NCI-H146 (cell line): Measurements from ENCODE around the gene ACTR2.

ENCODE experiments used
- DNase-seq: peaks from one replicate; lab custom pipeline; 2025; lab: John Stamatoyannopoulos, UW

The ACTR2 gene

DNA sequence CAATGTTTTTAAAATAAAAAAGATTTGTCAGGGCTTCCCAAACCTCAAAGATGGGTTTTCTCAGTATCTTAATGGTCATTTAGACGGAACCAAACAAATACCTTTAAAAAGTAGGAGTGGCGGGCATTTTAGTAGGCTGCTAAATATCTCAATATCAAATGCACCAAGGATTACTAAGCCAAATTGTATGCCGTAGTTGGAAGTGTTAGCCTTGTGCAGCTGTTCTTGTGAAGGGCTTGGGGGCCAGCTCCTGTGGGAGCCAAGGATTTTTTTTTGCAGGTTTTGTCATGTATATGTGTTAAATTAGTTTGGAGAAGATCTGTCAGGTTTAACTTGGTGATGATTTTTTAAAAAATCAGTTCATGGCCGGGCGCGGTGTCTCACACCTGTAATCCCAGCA lies 52.1 kb downstream of the ACTR2 start:
- DNase-seq: no peak

DNA sequence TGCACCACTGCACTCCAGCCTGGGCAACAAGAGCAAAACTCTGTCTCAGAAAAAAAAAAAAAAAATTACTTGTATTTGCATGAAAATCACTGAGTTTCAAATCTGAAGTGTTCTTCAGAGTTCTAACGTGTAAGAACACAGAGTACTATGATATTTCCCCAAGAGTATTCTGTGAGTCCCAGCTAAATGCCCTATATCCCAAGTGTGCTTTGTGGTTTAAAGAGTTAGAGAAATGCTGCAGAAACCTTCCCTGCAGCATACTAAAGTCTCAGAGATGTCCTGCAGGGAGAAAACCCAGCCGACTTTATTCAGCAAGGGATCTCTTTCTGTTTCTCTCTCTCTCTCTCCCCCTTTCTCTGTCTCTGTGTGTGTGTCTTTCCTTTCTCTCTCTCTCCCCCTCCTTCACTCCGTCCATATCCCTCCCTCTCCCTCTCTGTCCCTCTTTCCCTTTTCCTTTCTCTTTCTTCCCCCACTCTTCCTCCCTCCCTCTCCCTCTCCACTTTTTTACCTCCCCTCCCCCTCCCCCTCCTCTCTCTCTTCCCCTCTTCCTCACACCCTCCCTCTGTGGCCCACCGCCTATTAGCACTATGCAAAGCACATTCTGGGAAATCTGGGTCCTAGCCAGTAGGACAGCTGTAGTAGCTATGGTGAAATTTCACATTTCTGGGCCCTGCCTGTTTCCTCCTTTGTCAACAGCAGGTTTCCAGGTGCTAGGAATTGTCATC lies 54.2 kb downstream of the ACTR2 start:
- no peak for DNase-seq

DNA sequence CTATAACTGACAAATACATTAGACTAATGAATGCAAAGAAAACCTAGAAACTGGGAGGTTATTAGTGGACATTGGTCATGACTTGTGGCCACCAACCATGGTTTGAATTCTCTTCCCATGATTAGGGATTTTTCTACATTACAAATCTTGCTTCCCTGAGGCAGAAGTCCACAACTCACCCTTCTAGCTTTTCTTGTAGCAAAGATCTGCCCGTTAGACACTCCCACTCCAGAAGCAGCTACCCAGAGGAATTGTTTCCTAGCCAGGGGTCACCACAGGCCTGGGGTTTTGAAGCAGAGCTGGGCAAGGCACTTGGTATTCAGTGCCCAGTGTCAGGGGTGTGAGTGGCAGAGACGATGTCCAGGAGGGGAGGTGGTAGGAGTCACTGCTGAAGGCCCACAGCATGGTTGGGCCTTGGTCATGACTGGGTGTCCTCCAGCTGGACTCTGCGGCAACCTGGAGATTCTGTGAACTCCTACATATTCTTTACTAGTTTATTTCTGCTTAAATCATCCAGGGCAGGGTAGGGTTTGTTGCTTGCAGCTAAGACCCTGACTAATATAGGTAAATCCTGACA lies 54.9 kb downstream of the ACTR2 start:
- DNase-seq: no peak

DNA sequence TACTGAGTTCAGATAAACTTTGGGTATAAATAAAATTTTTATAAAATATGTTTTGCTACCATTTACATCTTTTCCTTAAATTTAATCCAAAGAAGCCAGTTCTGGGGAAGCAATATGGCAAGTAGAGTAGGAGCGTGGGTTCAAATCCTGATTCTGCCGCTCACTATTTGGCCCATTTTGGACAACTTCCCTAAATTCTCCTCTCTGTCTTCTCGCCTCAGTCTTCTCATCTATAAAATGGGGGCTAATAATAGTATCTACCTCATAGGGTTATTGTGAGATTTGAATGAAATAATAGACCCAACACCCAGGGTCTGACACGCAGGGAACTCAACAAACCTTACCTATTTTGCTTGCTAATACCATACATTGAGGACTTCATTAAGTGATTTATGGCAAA lies 59.7 kb downstream of the ACTR2 start:
- no peak for DNase-seq

DNA sequence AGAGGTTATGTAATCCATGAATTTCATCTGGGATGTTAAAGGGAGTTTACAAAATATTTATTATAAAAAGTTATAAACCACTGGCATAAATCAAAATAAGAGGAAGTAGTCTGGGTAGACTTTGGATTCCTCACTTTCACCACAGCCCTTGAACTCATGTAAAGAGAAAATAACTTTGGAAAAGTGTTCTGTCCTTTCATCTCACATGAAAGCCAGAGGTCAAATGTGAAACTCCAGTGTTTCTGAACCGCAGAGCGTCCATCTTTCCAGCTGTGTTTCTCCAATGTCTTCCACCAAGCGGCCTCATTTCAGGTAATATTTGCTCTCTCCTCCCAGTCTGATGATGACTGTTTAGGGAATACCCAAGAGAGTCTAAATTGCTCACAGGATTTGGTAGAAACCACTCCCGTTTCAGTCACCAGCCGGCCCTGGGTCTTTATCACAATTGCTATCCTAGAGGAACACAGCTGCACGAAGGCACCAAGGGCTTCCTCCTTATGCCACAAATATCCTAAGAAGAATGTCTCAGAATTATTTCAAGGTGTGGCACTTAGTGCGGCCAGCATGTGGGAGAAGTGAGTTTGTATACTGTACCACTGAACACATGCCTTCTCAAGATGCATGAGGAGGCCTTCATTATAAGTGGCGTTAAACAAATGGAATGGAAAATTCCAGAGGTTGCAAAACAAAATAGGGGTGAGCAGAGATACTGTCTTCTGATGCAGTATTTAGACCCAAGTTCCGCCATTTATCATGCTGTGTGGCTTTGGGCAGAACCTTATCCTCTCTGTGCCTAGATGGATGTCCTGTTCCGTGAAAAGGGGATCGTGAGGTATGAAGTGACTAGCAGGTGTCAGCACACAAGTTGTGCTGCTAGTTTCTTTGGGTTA lies 63.8 kb downstream of the ACTR2 start:
- no peak for DNase-seq

DNA sequence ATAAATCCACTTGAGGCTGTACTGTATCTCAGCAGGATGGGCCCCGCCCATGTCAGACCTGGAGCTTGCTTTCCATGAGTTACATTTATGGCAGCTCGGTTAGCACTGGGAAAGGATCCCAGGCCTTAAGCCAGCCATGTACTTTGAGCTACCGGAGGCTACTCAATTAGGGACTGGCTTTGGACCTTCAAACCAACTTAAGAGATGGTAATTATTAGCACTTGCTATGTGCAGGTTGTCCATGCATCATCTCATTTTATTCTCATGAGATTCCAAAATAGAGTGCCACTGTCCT lies 64.4 kb downstream of the ACTR2 start:
- no peak for DNase-seq

DNA sequence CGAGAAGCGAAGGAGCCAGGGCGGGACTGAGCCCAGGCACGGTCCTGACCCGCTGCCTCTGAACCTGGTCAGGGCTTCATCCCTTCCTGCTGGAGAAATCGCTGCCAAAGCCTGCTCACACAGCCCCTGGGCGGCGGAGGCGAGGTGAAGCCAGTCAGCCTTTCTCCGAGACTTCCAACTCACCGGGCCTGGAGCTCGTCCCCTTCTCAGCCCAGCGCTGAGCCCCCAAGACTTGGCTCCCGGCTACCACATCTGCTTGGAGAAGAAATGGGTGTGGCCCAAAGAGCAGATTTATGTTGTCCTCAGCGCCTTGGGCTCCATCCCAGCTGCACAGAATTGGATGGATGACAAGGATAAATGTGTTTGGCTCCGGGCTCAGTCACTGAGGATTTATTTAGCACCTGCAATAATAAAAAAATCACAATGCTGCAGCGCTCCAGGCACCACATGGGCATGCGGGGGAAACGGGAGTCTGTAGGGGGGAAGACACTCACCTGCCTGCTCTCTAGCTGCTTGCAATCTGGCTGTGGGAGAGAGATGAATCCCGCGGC lies 64.9 kb downstream of the ACTR2 start:
- no peak for DNase-seq

DNA sequence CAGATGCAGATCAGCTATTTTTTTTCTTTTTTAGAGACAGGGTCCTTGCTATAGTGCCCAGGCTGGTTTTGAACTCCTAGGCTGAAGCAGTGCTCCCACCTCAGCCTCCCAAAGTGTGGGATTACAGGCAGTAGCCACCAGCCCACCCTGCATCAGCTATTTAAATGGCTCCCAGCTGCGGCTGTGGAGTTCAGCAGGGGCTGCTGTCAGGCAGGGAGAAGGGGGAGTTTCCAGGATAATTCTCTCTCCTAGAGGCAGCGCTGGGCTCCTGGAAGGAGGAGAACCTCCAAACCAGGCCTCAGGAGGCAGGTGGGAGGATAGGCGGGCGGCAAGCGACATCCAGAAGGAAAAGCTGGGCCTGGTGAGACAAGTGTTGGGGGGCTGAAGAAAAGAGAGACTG lies 65.7 kb downstream of the ACTR2 start:
- no peak for DNase-seq

DNA sequence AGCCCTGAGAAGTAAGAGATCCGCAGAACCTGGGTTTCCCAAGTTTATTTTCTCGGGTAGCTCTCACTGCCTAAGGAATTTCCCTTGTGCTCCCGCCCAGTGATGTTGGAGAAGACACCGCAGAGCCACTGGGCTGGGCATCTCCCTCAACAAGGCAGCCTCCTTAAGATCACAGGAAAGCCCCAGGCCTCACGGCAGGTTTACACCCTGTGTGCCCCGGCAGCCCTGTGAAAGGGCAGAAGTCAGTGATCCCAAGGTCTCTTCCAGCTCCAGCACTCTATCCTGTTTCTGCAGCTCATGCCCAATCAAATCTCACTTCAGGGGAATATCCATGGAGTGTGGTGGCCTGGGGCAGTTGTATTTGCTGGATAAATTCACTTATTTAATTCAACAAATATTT lies 66.5 kb downstream of the ACTR2 start:
- no peak for DNase-seq

DNA sequence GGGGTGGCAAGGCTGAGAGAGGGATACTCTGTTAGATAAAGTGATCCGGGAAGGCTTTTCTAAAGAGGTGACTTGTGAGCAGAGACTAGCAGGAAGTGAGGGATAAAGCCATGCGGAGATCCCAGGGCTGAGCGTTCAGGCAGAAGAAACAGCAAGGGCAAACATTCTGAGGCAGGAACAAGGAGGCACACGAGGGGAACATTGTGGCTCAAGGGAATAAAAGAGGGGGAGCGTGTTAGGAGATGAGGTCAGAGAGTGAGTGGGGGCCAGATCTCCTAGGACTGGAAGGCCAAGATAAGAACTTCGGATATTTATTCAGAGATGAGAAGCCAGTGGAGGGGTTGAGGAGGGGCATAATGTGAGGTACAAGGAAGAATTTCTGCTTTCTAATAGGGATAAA lies 67.1 kb downstream of the ACTR2 start:
- DNase-seq: no peak

DNA sequence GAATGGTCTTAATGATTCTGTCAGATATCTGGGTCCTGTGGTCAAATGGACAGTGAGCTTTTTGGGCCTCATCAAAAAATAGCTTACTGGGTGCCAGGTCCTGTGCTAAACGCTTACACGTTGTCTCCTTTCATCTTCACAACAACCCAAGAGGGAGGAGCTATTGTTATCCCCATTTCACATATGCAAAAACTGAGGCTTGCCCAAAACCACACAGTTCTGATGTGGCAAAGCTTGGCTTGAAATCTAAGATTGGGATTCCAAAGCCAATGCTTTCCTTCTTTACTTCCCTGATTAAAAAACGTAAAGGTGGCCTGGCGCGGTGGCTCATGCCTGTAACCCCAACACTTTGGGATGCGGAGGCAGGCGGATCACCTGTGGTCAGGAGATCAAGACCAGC lies 69.3 kb downstream of the ACTR2 start:
- DNase-seq: no peak

DNA sequence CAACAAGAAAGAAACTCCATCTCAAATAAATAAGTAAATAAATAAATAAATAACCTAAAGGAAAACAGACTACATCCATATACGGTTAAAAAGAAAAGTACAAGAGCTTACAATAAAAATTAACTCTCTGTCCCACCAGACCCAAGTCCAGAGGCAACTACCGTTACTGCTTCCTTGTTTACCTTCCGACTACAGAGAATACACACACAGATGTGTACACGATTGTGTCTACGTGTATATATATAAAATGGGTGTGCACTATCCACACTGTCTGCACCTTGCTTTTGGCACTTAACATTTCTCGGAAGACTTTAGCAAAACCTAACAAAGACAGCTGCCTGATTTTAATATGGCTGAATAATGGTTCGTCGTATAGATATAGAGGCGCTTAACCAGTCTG lies 69.9 kb downstream of the ACTR2 start:
- DNase-seq: no peak

DNA sequence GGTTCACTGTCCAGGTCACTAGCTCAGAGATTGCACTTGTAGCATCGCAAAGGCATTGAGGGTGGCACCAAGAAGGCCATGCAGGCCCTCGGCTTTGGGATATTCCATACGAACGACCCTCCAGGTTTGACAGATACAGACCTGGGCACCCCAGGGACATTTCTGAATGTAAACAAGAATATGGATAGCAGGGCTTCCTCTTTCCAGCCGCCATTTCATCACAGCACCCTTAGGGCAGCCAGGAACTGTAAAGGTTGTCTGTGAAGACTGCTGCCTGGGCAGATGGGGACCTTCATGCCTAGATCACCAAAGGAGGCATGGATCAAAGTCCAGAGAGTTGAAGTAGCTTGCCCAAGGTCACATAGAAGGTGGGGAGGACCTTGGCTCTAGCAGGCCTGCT lies 70.5 kb downstream of the ACTR2 start:
- DNase-seq: no peak

DNA sequence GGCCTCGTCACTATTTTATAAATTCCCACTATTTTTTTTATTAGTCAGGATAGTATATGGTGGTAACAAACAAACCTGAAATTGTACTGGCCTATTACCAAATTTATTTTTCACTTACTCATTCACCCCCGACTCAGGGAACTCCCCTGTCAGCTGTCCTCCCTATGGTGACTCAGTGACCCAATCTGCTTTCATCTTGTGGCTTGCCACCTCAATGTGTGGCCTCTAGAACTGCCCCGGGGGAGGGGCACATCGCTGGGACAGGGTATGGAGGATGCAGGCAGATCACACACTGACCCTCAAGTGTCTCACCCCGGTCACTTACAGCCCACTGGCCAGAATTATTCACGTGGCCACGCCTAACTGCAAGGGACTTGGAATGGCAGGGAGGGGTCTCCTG lies 71.6 kb downstream of the ACTR2 start:
- DNase-seq: no peak

DNA sequence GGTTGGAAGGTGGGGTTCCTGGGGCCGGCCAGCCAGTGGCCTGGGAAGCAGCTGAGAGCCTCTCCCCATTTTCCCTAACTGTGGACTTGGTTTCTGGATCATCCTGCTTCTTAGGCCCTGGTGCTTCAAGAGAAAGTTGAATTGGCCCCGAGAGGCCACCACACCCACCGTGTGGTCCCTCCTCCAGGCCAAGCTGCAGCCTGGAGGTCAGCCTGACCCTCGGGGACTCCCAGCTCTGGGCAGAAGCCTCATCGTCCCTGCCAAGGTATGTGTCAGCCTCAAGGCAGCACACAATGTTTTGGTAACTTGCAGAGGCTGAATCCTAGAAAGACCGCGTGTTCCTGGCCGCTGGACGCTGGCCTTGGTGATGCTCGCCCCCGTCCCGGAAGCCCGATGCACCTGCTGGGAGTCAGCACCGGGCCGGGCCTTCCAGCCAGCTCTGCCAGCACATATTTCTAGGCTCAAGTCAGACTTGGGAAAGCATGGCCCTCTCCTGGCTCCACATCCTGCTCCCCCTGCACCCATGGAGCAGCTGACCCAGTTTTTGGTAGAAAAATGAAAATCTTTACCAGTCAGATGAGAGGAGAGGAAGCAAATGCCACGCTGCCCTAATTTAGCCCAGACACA lies 72.6 kb downstream of the ACTR2 start:
- DNase-seq: no peak

DNA sequence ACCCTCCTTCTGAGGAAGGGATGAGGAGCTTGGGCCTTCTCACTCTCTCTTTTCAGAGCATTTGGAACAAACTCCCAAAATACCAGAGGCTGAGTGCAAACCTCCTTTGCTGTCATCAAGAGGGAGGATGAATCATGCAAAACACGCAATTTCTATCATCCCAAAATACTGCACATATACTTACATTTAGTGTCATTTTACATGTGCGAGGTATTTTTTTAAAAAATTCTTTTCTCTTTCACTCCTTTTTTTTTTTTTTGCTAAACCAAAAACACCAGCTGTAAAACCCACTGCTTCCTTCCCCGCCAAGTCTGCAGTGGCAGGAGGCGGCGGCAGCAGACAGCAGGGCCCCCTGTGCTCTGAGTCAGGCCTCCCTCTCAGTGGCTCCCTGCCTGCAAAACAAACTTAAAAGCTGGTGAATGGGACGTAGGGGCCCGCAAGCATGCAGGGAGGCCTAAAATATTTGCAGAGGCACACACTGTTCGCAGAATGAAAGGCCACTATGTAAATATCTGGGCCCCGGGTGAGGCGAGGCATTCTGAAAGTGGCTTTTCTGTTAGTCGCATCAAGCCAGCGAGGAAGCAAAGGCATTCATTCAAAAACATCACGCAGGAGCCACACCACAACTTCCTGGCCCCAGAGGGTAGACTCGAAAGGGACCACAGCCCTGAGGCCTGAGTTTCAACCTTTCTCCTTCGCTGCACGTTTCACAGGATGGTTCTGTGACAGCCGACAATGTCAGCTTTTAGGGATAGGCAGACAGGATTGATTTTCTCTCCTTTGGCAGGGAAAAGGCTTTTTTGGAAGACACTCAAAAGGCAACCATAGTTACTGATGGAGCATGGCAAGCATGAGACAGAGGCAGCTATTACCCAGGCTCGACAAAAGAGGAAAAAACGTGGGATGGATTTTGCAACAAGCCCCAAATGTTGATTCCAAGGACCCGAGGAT lies 73.4 kb downstream of the ACTR2 start:
- DNase-seq: peak; percentile 66

DNA sequence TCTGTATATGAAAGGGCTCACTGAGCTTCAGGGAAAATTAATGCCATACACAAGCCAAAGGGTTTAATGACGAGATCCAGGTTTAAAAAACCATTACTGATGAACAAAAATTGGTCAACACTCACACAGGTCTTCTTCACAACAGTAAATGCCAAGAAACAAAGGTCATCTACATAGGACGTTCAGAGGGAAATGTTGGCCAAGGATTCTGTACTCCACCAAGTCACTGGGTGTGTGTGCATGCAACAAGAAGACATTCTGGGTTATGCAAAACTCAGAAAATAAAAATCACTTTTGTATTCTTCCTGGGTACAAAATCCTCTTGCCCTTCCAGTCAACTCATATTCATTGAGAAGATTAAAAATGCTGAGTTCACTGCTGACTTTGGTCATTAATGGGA lies 78.3 kb downstream of the ACTR2 start:
- DNase-seq: no peak

DNA sequence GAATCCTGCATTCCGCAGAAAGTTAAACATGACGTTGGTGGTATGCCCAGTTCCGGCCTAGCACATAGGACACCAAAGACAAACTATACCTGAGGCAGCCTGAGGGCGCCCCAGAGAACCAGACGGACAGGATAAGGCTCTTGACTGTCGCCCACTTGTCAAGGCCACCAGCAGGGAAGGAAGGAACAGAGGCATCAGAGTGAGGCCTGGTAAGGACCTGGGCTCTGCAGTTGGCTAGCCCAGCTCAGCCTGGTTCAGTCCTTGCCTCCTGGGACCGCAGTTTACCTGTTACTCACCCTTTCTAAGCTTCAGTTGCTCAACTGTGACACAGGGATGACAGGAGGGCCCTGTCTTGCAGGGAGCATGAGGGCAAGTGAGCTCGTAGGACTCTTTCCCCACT lies 82.1 kb downstream of the ACTR2 start:
- DNase-seq: no peak

DNA sequence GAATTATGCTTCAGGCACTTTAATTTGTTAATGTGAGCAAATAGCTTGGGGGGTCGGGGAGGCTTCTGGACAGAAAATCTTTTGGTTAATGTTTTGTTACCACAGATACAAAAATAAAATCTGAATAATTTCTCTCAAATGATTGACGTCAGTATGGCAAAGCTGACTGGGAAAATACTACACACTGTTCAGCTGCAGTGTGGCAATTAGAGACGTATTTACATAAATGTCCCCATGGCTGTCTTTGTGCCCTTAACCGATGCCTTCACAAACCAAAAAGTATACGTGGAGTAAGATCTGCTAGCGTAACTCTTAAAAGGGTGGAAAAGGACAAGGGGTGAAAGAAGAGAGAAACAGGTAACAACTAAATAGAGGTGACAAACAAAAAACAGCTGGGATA lies 83.4 kb downstream of the ACTR2 start:
- peak; percentile 52 for DNase-seq

DNA sequence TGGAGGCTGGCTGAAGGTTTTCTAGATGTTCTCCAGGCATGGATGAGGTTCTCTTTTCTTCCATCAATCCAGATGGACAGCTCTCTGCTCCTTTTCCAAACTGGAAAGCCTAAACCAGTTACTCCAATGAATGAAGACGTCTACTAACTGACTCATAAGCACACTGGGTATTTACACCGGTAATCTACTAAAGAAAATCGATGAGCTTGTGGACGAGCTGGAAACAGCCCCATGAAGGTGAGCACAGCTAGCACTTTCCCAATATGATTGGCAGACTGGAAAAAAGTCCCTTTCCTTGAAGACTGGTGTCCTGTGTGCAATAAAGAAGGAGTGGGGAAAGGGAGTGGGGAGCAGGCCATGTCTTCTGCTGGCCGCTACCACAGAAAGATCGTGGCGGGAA lies 84.0 kb downstream of the ACTR2 start:
- no peak for DNase-seq

DNA sequence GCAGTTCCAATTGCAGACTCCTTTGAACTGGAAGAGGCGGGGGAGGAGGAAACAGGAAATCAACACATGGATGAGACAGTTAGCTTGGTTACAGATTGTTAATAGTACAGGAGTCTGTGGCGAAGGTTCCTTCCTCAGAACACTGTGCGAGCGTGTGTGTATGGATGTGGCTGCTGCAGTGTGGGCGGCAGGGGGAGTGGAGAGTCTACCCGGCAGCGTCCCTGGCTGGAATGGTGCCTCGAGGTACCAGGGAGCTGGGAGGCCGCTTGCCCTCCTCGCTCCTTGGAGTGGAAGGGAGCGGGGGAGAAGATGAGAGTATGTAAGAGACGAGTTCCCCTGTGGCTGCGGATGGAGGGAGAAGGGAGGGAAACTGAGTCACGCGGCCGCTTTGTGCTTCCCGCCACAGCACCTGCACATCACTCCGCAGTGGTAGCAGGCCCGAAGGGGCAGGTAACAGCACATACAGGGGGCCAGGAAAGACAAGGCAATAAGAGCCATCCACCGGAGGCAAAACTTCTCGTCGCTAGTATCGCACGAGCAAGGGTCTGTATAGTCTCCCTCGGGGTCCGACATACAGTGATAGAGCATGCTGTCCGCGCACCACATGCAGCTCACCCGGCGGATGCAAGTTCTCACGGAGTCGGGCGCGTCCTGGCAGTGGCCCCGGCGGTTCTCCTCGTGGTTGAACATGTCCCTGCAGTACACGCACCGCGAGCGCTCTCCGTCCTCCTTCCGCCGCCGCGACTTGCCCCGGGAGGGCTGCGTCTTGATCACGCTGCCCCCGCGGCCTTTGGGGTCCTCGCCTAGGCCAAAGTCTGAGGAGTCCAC lies 85.7 kb downstream of the ACTR2 start:
- DNase-seq: no peak
